ELR (cell line): ENCODE results near the gene PTPN11.
"Not testable (repeated sequence)": the region's sequence is repeated elsewhere in the genome, so short reads cannot be mapped to it uniquely, and the experiment has no call there.

ENCODE experiments used
- DNase-seq: peaks from one replicate; pipeline ENCODE4 v3.0.0-alpha.2; 2015; ENCODE audit warnings: low read depth

The PTPN11 gene

DNA sequence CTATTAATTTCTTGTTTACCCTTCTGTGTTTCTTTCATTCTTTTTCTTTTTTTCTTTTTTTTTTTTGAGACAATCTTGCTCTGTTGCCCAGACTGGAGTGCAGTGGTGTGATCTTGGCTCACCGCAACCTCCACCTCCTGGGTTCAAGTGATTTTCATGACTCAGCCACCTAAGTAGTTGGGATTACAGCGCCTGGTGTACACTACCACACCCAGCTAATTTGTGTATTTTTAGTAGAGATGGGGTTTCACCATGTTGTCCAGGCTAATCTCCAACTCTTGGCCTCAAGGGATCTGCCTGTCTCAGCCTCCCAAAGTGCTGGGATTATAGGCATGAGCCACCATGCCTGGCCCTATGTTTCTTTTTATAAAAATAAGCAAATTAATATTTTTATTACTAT is 29.4 kb downstream of the PTPN11 start:
- DNase-seq: not testable (repeated sequence)

DNA sequence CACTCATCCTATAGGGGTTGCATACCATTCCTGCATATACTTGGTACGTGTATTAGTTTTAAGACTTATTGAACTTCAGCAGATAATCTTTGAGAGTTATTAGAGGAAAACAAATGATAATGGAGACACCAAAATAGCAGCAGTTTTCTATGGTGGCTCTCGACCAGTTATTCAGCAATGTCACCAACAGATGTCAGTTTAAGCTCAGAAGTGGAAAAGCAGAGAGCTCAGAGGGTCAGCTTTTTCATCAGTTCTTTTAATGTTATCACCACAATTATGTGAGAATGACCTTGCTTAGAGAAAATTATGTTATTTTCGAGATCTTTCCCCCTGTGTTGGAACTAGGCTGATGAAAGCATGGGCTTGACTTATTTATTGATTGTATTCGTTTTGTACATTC is 32.0 kb downstream of the PTPN11 start:
- DNase-seq: no peak

DNA sequence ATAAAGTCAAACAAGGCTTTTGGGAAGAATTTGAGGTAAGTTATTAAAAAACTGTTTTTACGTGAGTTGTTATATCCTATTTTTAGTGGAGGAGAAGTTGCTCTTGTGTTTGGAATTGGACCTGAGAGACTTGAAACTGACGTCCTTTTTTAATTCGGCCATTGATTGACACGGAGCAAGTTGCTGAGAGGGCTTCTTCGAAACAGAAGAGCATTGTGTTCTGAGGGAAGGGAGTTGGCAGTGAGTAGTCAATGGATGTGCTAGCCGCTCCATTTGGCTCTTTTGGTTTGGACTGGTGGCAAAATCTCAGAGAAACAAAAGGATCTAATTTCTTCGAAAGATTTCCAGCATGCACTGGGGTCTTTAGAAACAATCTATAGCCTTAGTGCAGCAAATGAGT is 37.3 kb downstream of the PTPN11 start:
- DNase-seq: no peak

DNA sequence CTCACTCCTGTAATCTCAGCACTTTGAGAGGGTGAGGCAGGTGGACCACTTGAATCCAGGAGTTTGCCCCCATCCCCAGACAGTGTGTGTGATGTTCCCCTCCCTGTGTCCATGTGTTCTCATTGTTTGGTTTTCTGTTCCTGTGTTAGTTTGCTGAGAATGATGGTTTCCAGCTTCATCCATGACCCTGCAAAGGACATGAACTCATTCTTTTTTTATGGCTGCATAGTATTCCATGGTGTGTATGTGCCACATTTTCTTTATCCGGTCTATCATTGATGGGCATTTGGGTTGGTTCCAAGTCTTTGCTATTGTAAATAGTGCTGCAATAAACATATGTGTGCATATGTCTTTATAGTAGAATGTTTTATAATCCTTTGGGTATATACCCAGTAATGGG is 38.4 kb downstream of the PTPN11 start:
- DNase-seq: not testable (repeated sequence)

DNA sequence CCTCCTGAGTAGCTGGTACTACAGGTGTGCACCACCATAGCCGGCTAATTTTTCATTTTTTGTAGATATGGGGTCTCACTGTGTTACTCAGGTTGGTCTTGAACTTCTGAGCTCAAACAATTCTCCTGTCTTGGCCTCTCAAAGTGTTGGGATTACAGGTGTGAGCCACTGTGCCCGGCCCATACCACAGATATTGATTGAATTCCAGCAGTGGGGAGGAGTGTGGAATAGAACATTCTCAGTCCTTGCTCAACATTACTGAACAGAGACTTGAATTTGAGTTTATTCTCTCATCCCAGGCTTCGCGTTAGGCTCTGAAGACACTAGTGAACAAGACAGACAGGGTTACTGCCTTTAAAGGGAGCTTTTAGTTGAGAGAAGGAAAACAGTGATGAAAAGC is 39.6 kb downstream of the PTPN11 start:
- no peak for DNase-seq

DNA sequence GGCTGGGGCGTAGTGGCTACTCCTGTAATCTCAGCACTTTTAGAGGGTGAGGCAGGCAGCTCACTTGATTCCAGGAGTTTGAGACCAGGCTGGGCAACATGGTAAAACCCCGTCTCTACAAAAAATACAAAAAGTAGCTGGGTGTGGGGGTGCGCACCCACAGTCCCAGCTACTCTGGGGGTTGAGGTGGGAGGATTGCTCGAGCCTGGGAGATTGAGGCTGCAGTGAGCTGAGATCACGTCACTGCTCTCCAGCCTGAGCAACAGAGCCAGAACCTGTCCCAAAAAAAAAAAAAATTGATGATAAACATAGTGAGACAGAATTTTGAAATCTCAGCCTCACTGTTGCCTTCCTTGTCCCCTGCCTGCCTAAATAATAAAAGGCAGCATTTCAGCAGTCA is 40.0 kb downstream of the PTPN11 start:
- no peak for DNase-seq

DNA sequence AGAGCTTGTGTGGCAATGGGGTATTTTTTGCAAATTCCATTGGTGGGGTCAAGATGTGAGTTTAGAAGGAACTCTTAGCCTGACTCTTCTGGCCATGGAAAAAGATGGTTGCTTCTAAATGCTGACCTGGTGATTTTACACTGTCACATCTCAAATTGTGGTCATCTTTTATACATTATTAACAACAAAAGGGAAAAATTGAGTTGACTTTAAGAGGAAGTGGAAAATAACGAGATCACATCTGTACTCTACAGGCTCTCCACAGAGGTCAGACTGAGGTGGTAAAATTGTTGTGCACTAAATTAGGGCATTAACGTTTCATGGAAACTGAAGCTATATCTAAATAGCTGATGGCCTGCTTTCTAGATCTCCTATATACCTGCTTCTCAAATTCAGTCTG is 44.7 kb downstream of the PTPN11 start:
- no peak for DNase-seq

DNA sequence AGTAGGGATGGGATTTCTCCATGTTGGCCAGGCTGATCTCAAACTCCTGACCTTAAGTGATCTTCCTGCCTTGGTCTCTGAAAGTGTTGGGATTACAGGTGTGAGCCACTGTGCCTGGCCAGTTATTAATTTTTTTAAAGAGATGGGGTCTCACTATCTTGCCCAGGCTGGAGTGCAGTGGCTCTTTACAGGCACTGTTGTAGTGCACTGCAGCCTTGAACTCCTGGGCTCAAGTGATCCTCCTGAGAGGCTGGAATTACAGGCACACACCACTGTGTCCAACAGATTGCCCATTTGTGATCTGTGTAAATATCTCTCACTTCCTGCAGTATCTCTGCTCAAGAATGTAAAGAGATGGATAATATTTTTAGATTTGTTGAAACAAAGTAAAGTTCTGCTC is 45.9 kb downstream of the PTPN11 start:
- no peak for DNase-seq

DNA sequence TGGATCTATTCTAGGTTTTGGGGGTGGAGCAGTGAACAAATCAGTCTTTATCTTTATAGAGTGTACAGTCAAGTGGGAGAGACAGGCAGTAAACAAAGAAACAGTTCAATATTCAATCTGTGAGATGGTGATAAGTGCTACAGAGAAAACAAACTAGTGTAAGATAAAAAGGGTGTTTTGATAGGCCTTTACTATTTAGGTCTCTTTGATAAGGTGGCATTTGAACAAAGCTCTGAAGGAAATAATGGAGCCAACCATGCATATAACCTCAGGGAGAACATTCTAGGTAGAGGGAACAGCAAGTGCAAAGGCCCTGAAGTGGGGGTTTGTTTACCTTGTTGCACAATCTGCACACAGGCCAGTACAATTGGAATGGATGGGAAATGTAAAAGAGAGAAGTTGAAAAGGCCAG is 47.3 kb downstream of the PTPN11 start:
- no peak for DNase-seq

DNA sequence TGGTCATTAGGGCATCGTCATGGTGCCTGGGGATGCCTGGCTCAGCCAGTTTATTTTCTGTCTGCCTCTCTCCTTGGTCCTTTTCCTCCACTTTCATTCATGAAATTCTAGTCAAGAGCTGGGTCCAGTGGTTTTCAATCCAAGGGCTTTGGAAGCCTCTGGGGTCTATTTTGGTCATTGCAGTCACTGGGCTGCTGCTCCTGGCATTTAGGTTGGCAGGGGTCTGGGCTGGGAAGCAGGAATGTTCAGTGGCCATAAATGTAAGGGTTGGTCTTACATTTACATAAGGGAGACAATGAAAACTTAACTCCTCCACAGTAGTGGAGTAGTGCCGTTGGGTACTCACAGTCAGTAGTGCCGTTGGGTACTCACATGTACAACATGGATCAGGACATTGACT is 48.1 kb downstream of the PTPN11 start:
- no peak for DNase-seq

DNA sequence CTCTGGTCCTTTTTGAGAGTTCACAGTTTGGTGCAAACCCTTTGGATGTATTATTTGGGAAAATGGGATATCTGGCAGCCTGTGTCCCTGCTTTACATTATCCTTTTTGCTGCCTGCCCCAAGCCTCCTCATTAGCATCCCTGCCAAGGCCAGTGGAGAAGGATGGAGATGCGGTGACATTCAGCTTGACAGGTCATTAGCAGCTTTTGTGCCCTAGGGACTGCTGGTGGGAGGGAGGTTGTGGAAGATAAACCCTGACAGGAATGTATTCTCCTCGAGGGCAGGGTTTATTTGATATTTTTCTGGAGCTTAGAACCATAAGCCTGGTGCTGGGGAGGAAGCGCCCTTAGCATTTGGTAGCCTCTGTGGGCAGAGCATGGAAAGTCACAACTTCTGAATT is 49.3 kb downstream of the PTPN11 start:
- DNase-seq: no peak

DNA sequence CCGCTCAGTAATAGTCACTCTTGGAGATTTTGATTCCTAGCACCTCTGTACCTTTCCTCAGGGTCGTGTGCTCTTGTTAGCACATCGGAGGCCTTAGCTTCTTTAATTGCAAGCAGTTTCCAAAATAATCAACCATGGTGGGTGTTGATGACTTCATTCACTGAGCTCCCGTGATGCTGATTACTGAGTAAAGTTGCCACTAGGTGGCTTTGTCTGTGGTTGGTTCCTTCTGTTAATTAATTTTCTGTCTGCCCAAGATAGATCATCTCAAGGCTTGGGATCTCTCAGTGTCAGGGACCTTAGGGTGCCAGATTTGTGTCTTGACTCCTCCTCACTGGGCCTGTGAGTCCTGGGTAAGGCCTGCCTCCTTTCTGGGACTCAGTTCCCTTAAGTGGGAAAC is 54.3 kb downstream of the PTPN11 start:
- DNase-seq: peak; percentile 19

DNA sequence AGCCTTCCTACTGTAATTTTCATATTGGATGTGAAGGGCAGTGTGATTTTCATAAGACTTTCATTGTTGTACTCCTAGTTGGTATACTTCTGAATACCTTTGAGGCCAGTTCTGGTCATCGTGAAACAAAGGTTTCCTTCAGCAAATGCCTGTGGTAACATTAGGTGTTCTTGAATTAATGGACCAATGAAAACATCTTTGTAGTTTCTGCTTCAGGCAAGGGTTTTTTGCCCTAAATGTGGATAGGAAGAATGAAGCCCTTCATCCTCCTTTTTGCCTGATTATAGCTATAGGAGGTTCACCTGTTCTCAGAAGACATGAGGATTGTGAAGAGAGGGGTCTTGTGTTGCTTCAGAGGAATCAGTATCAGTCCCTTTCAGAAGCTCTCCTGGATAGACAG is 60.7 kb downstream of the PTPN11 start:
- no peak for DNase-seq

DNA sequence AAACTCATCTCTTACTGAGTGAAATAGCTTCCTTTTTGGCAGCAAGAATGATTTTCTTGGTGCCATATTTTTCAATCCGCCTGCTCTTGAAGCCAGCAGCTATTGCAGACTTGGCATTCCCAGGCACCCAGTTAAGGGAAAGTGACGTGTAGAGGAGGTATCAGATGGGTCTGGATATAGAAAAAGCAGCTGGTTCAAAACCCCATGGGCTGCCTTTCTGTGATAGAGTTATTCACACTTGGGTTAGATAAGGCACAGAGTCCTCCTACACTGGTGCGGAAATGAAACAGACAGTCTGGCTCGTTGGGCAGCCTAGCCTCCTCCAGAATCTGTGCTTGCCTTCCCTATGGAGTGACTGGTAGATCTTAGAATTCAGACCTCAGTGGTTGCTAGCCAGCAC is 62.2 kb downstream of the PTPN11 start:
- DNase-seq: no peak

DNA sequence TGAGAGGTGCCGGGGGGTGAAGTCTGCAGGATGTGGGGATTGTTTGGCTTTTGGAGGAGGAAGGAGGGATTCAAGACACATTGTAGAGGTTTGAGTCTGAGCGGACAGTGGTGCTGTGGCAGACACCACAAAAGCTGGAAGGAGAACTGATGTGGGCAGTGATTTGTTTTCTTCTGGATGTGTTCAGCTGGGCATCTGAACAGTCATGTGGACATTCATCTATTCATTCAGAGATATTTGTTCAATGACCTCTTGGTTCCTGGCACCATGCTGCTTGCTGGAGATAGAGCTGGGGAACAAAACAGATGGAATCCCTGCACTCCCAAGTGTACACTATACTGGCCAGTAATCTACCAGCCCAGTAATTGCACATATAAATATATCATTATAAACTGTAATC is 64.0 kb downstream of the PTPN11 start:
- no peak for DNase-seq

DNA sequence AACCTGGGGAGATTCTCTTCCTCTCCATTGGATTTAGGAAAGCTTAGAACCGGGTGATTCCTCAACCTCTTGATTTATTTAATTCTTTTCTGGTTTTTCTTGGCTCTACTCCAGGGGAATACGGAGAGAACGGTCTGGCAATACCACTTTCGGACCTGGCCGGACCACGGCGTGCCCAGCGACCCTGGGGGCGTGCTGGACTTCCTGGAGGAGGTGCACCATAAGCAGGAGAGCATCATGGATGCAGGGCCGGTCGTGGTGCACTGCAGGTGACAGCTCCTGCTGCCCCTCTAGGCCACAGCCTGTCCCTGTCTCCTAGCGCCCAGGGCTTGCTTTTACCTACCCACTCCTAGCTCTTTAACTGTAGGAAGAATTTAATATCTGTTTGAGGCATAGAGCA is 67.6 kb downstream of the PTPN11 start:
- DNase-seq: no peak

DNA sequence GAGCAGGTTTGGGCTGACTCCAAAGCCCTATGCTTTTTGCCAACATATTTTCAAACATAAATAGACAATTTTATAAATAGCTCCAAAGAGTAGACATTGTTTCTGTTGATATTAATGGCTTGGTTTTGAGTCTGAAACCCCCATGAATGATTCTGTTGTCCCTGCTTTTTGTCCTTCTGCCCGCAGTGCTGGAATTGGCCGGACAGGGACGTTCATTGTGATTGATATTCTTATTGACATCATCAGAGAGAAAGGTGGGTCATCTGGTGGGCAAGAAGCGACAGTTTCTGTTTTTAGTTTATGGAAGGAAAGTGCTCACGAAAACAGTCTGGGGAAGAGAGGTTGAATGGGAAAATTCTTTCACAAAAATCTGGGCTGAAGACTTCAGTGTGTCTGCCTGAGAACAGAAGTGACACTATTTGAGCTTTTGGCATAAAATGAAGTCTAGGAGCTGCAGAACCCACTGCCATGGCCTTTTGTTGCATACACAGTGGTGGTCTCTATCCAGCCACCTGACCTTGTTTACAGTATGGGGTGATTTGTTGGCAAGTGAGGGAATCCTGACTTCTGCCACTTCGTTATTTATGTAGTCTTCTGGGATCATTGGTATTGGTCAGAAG is 69.6 kb downstream of the PTPN11 start:
- DNase-seq: no peak

DNA sequence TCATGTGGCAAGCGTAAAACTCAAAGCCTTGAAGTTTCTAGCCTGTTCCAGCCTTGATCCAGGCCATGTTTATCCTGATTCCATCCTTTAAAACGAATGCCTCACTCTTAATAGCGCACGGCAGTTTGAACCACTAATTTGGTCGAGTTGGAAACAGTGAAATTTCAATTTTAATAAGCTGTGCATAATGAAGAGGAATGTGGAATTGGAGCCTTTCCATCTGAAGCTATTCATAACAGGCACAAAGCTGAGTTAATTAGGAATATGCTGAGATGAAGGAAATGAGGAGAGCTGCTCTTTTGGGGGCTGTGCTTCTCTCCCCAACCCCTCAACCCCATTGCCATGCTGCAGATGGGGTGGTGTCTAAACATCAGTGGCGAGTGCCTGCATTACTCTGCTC is 70.7 kb downstream of the PTPN11 start:
- no peak for DNase-seq

DNA sequence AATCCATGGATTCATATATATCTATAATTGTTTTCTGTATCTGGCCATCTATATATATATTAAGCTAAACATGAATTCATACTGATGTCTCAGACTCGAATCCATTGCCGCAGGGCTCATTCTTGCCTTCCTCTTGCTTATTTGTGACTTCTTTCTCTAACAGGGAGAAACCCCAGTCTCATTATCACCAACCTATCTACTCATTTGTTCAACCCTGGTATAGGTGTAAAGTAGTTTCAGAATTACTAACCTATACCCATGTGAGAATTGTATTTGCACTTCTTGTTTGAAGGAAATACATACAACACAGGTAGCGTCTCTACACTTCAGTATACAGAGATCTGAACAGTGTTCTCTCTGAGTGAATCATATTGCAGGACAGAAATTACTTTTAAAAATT is 77.7 kb downstream of the PTPN11 start:
- DNase-seq: no peak

DNA sequence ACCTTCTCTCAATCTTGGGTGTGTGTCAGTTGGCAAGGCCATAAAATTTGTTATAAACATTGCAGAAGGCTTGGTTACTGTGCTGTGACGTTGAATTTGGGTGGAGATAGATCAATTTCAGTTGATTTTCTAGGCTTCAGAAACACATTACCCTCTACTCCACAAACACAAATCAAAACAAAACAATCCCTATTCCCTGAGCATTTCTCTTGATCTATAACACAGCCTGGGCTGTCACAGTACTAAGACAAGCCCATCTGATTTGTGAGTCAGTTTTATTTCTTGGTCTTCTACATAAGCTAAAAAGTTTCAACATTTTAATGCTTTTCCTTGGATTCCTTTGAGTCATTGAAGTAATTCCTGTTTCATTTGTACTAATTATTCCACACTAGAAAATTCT is 79.8 kb downstream of the PTPN11 start:
- no peak for DNase-seq

DNA sequence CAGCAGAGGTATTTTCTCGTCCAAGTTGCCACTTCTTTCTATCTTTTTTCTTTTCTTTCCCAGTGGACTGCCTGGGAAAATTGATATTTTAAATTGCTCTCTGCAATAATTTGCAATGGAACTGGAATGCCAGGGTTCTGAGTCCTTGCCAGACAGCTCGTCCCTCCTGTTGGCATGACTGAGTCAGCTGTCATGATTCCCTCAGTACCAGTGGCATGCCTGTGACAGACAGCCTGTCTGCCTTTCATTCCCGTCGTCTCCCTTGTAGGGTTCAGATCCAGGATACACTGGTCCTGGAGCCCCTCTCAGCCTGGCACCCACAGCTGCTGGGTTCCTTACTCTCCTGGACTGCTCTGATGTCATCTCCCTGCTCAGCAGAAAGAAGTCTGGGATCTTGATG is 84.8 kb downstream of the PTPN11 start:
- no peak for DNase-seq

DNA sequence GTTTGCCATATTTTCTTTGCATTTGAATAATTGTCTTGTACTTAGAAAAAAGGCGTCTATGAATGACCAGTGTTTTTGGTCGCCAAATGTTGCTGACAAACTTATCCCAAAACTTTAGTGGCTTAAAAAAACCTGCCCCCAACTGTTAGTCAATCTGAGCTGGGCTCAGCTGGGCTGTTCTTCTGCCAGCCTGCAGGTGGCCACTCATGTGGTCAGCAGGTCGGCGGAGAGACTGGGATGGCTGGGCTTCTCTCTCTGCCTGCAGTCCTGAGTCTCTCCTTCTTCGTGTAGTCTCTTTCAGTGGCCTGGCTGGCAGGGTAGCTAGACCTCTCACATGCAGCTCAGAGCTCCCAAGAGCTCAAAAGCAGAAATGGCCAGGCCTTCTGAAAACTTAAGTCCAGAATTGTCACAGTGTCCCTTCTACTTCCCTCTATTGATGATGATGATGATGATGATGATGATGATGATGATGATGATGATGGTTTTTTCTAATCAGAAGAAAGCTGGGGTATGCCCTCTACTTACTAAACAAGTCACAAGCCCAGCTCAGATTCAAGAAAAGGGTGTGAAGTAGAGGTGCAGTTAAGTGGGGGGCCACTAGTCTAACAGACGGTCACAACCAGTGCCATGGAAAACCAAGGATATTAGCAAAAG is 87.9 kb downstream of the PTPN11 start:
- peak; percentile 21 for DNase-seq

DNA sequence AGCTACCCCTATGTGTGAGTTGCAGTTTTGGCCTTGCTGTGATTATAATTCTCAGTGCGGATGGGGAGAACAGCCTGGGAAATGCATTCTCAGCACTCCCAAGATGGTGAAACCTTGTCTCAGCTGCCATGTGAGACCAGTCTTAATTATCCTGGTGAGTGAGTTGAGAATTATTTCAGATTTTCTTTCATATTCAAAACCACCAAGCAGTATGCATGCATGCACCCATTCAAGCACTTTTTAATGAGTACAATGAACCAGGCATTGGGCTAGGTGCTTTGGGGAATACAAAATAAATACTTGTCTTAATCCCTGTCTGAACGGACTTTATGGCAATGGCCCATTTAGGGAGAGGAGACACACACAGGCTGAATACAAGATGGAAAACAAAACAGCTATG is 94.7 kb downstream of the PTPN11 start:
- DNase-seq: no peak

DNA sequence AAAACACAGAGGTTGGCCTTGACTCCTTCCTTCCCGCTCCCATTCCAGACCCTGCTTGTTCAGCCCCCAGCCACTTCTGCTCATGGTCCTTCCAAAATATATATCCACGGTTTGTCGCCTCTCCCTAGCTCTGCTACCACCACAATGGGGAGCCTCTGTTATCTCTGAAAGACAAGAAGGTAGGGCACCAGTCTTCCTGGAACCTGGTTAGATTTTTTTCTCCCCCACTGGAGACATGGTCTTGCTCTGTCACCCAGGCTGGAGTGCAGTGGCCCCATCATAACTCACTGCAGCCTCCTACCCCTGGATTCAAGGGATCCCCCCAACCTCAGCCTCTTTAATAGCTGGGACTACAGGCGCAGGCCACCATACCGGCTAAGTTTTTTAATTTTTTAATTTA is 95.7 kb downstream of the PTPN11 start:
- no peak for DNase-seq
